HEK293T (cell line): ENCODE results near the gene NUP133.
"Not testable (repeated sequence)": the region's sequence is repeated elsewhere in the genome, so short reads cannot be mapped to it uniquely, and the experiment has no call there.

ENCODE experiments used
- CTCF ChIA-PET: fragments of 350-600 bp; formaldehyde crosslinking; extraction: SDS; loops from one replicate; lab custom pipeline; 2021; ENCODE audit warnings: antibody characterized with exemption, inconsistent platforms; lab: Yijun Ruan, JAX
- POLR2A ChIA-PET: fragments of 350-600 bp; formaldehyde crosslinking; extraction: SDS; loops from one replicate; lab custom pipeline; 2020; ENCODE audit warnings: antibody characterized with exemption, inconsistent platforms; lab: Yijun Ruan, JAX
- DNase-seq: peaks from one replicate; pipeline ENCODE4 v3.0.0; 2012; ENCODE audit warnings: mixed read lengths; ENCODE audit errors: extremely low spot score
- ARNT ChIP-seq: fragments of 450-650 bp; IDR thresholded peaks from 2 replicates; pipeline ENCODE4 v1.6.1; 2017; ENCODE audit warnings: mild to moderate bottlenecking
- BHLHE40 ChIP-seq: fragments of 450-650 bp; IDR thresholded peaks from 2 replicates; pipeline ENCODE4 v1.6.1; 2016; ENCODE audit warnings: mild to moderate bottlenecking, moderate library complexity, borderline replicate concordance
- CTBP1 ChIP-seq: fragments of 450-650 bp; IDR thresholded peaks from 2 replicates; pipeline ENCODE4 v1.6.1; 2016; ENCODE audit warnings: borderline replicate concordance
- ELF4 ChIP-seq: fragments of 450-650 bp; IDR thresholded peaks from 2 replicates; pipeline ENCODE4 v1.6.1; 2017; ENCODE audit warnings: antibody characterized with exemption
- FOXA1 ChIP-seq: fragments of 450-650 bp; IDR thresholded peaks from 2 replicates; pipeline ENCODE4 v1.6.1; 2016; ENCODE audit warnings: mild to moderate bottlenecking
- FOXK2 ChIP-seq: fragments of 450-650 bp; IDR thresholded peaks from 2 replicates; pipeline ENCODE4 v1.6.1; 2016; ENCODE audit warnings: mild to moderate bottlenecking
- FOXM1 ChIP-seq: fragments of 450-650 bp; IDR thresholded peaks from 2 replicates; pipeline ENCODE4 v1.6.1; 2017; ENCODE audit warnings: mild to moderate bottlenecking, borderline replicate concordance
- HDGF ChIP-seq: fragments of 450-650 bp; IDR thresholded peaks from 2 replicates; pipeline ENCODE4 v1.6.1; 2017; ENCODE audit warnings: antibody characterized with exemption, borderline replicate concordance
- L3MBTL2 ChIP-seq: fragments of 450-650 bp; conservative IDR thresholded peaks from 2 replicates; pipeline ENCODE4 v1.6.1; 2016; ENCODE audit warnings: mild to moderate bottlenecking
- LEF1 ChIP-seq: fragments of 450-650 bp; IDR thresholded peaks from 2 replicates; pipeline ENCODE4 v1.6.1; 2017; ENCODE audit warnings: mild to moderate bottlenecking, borderline replicate concordance
- NFRKB ChIP-seq: fragments of 450-650 bp; IDR thresholded peaks from 2 replicates; pipeline ENCODE4 v1.6.1; 2016; ENCODE audit warnings: mild to moderate bottlenecking, moderate library complexity
- PKNOX1 ChIP-seq: fragments of 450-650 bp; IDR thresholded peaks from 2 replicates; pipeline ENCODE4 v1.6.1; 2016
- SP1 ChIP-seq: fragments of 450-650 bp; IDR thresholded peaks from 2 replicates; pipeline ENCODE4 v1.6.1; 2017
- SUZ12 ChIP-seq: fragments of 450-650 bp; IDR thresholded peaks from 2 replicates; pipeline ENCODE4 v1.6.1; 2016; ENCODE audit warnings: mild to moderate bottlenecking
- TARDBP ChIP-seq: fragments of 450-650 bp; IDR thresholded peaks from 2 replicates; pipeline ENCODE4 v1.6.1; 2016
- ZNF384 ChIP-seq: fragments of 450-650 bp; IDR thresholded peaks from 2 replicates; pipeline ENCODE4 v1.6.1; 2016

Gene NUP133

GRCh38 chr1:229485318-229485717 is 22.8 kb downstream of the NUP133 start:
- POLR2A ChIA-PET, result no interaction called here
- DNase-seq, result no peak
- CTCF ChIA-PET, result interaction anchor here (1.2 kb wide), 1 partner anchor 33 kb away, joined by 3 read pairs; no protein-coding TSS in a partner anchor
- TF ChIP-seq HDGF (no peak), L3MBTL2 (no peak), FOXA1 (no peak), PKNOX1 (no peak), FOXK2 (no peak), ARNT (no peak), SUZ12 (no peak), ELF4 (no peak), LEF1 (no peak), ZNF384 (no peak), SP1 (no peak), CTBP1 (no peak), BHLHE40 (no peak), FOXM1 (no peak), TARDBP (no peak), NFRKB (no peak)

- POLR2A ChIA-PET, result no interaction called here
- TF ChIP-seq LEF1 (no peak), ZNF384 (no peak), SP1 (no peak), L3MBTL2 (no peak), NFRKB (no peak), FOXK2 (no peak), FOXM1 (no peak), FOXA1 (no peak), PKNOX1 (no peak), ARNT (no peak), CTBP1 (no peak), HDGF (no peak), ELF4 (no peak)
- CTCF ChIA-PET, result interaction anchor here (0.7 to 1.7 kb wide), 12 partner anchors 9 to 228 kb away, joined by 3 to 15 read pairs (median 6); no protein-coding TSS in a partner anchor
- DNase-seq, result no peak
Observed at GRCh38 chr1:229482511-229482910, 25.6 kb downstream of the NUP133 start.

DNA sequence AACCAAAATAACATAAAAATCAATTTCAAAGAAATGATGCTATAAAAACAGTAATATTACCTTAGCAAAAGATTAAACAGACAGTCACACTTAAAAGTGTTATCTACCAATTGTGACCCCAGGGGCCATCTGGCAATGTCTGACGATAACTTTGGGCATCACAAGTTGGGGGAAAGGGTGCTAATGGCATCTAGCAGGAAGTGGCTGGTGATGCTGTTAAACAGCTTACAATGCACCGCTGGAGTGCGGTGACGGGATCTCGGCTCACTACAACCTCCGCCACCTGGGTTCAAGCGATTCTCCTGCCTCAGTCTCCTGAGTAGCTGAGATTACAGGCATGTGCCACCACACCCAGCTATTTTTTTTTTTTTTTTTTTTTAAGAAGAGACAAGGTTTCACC is 27.6 kb downstream of the NUP133 start:
- no peak for TF ChIP-seq FOXK2
- TF ChIP-seq TARDBP, result no peak
- TF ChIP-seq HDGF, result no peak
- TF ChIP-seq CTBP1, result no peak
- ChIA-PET CTCF (interaction anchor here (0.6 to 0.9 kb wide), 4 partner anchors 78 to 1823 kb away, joined by 3 to 5 read pairs (median 4); partner anchors contain the start of gene ABCB10), POLR2A (no interaction called here)
- DNase-seq, result no peak

- POLR2A ChIA-PET, result no interaction called here
- DNase-seq, result no peak
- TF ChIP-seq ZNF384 (no peak), PKNOX1 (0 out of 2 replicates have a peak, but pooled peaks have one; percentile 2)
- CTCF ChIA-PET, result interaction anchor here (0.6 to 0.9 kb wide), 4 partner anchors 79 to 1824 kb away, joined by 3 to 5 read pairs (median 4); partner anchors contain the start of gene ABCB10
Observed at GRCh38 chr1:229479660-229480399, 28.3 kb downstream of the NUP133 start.

GRCh38 chr1:229478852-229479251 is 29.3 kb downstream of the NUP133 start:
- no peak for TF ChIP-seq LEF1
- no peak for TF ChIP-seq L3MBTL2
- no peak for TF ChIP-seq ARNT
- no peak for TF ChIP-seq FOXM1
- TF ChIP-seq TARDBP, result no peak
- no peak for TF ChIP-seq ELF4
- TF ChIP-seq NFRKB, result no peak
- TF ChIP-seq ZNF384, result no peak
- no peak for TF ChIP-seq SP1
- TF ChIP-seq CTBP1, result no peak
- POLR2A ChIA-PET, result no interaction called here
- DNase-seq, result no peak
- CTCF ChIA-PET, result no interaction called here

GRCh38 chr1:229475859-229476258 is 32.3 kb downstream of the NUP133 start:
- CTCF ChIA-PET, DNase-seq: not testable (repeated sequence)
- POLR2A ChIA-PET, result interaction anchor here (0.6 kb wide), 1 partner anchor 33 kb away, joined by 3 read pairs; no protein-coding TSS in a partner anchor

GRCh38 chr1:229474509-229474908 is 33.6 kb downstream of the NUP133 start:
- TF ChIP-seq BHLHE40, result no peak
- no peak for TF ChIP-seq SP1
- no peak for TF ChIP-seq FOXK2
- no peak for TF ChIP-seq LEF1
- TF ChIP-seq TARDBP, result no peak
- TF ChIP-seq CTBP1, result no peak
- no peak for TF ChIP-seq FOXM1
- TF ChIP-seq ELF4, result no peak
- no peak for TF ChIP-seq NFRKB
- no peak for TF ChIP-seq ZNF384
- TF ChIP-seq FOXA1, result no peak
- TF ChIP-seq HDGF, result no peak
- no peak for TF ChIP-seq SUZ12
- no peak for TF ChIP-seq PKNOX1
- TF ChIP-seq L3MBTL2, result no peak
- no peak for TF ChIP-seq ARNT
- no peak for DNase-seq
- POLR2A ChIA-PET, result no interaction called here
- CTCF ChIA-PET, result interaction anchor here (1.3 kb wide), 1 partner anchor 8 kb away, joined by 7 read pairs; no protein-coding TSS in a partner anchor
